Thyroid gland (tissue), 4 donors: Measurements from ENCODE around the gene PCDHB6. TPM values are rescaled to one million over a fixed set of nuclear protein-coding genes. Genes with fewer than 3 reads are reported as not detected.
"Not testable (repeated sequence)": the region's sequence is repeated elsewhere in the genome, so short reads cannot be mapped to it uniquely, and the experiment has no call there.

Source experiments
- DNase-seq, 2 donors: peaks; one replicate each; pipeline ENCODE4 v3.0.0-alpha.2; 2019
- H3K27ac ChIP-seq, 3 donors: fragments of 200-600 bp; sonication (generic); 1 replicate in 2 of 3; 2 replicates in 1 of 3; pipeline ENCODE4 v1.5.1; 2016 to 2019; ENCODE audit warnings: mild to moderate bottlenecking in 1 of 3, moderate library complexity in 1 of 3
- H3K27me3 ChIP-seq: fragments of 200-600 bp; sonication (generic); one replicate; pipeline ENCODE4 v1.5.1; 2019
- H3K36me3 ChIP-seq, 2 donors: fragments of 200-600 bp; sonication (generic); one replicate each; pipeline ENCODE4 v1.5.1; 2016 to 2019
- H3K4me1 ChIP-seq, 2 donors: fragments of 200-600 bp; sonication (generic); one replicate each; pipeline ENCODE4 v1.5.1; 2017 to 2019
- H3K4me3 ChIP-seq, 3 donors: fragments of 200-600 bp; sonication (generic); replicated peaks in 1 of 3; 1 replicate in 2 of 3; 2 replicates in 1 of 3; pipeline ENCODE4 v1.5.1; 2016; ENCODE audit warnings: mild to moderate bottlenecking in 1 of 3
- H3K9me3 ChIP-seq: fragments of 200-600 bp; sonication (generic); one replicate; pipeline ENCODE4 v1.5.1; 2017
- POLR2A ChIP-seq, 2 donors: fragments of 450-650 bp; IDR thresholded peaks; one replicate each; pipeline ENCODE4 v1.6.1; 2017; ENCODE audit warnings: antibody characterized with exemption in 2 of 2, mild to moderate bottlenecking in 2 of 2, moderate library complexity in 1 of 2
- WGBS, 2 donors: methylation state at CpG; one replicate each; pipeline ENCODE4 v1.1.5; 2017; 5-methylcytosine and 5-hydroxymethylcytosine counted together
- intact Hi-C: fragments of 100-400 bp; cut with DNase I; formaldehyde crosslinking; loops from one replicate; pipeline ENCODE4 v1.15.1; 2023
- total RNA-seq, 4 donors: library from RNA; depleted of rRNA; stranded (reverse); fragments of >200 nt; gene quantifications; one replicate each; pipeline ENCODE4 v1.2.3, GENCODE V29; 2016
- TF ChIP-seq, protein P1 (sequence below), 6 experiments: fragments of 200-600 bp in 3 of 6; fragments of 450-650 bp in 3 of 6; sonication (generic) in 3 of 6; IDR thresholded peaks; one replicate each; pipeline ENCODE4 v1.5.1; 2016 to 2019; ENCODE audit warnings: antibody characterized with exemption in 6 of 6, mild to moderate bottlenecking in 2 of 6, inconsistent platforms in 1 of 6, moderate library complexity in 1 of 6

Gene PCDHB6
- total RNA-seq, 4 donors from 2014 or later: 0.13 to 2.4 (median 0.71) TPM

DNA sequence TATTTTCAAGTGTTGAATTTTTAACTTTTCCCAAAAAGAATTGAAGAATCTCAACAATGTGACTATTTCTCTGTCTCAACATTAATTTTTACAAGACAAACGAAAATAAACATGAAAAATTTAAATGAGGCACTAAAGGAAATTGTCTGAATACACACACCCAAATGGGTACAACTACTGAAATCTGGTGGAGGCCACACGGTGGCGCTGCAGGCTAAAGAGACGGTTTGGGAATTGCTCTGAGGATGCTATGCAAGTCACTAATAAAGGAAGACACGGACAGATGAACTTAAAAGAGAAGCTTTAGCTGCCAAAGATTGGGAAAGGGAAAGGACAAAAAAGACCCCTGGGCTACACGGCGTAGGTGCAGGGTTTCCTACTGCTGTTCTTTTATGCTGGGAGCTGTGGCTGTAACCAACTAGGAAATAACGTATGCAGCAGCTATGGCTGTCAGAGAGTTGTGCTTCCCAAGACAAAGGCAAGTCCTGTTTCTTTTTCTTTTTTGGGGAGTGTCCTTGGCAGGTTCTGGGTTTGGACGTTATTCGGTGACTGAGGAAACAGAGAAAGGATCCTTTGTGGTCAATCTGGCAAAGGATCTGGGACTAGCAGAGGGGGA, 42.4 kb downstream of the PCDHB6 start, which contains the start of gene PCDHB10:
Gene PCDHB10, plus strand, starts transcription at position 244 of the 616 bp plus-strand sequence. Its CDS starts 200 bp downstream, at position 444.
- DNase-seq: peak in 1 of 2 donors; percentile 6
- no peak within 1 kb of the TSS for H3K27ac ChIP-seq
- 8 to 13% methylated on average over 10 of the region's 10 CpGs for WGBS, 2 donors
- H3K4me3 ChIP-seq: no peak within 1 kb of the TSS
- TF ChIP-seq, protein P1, sequence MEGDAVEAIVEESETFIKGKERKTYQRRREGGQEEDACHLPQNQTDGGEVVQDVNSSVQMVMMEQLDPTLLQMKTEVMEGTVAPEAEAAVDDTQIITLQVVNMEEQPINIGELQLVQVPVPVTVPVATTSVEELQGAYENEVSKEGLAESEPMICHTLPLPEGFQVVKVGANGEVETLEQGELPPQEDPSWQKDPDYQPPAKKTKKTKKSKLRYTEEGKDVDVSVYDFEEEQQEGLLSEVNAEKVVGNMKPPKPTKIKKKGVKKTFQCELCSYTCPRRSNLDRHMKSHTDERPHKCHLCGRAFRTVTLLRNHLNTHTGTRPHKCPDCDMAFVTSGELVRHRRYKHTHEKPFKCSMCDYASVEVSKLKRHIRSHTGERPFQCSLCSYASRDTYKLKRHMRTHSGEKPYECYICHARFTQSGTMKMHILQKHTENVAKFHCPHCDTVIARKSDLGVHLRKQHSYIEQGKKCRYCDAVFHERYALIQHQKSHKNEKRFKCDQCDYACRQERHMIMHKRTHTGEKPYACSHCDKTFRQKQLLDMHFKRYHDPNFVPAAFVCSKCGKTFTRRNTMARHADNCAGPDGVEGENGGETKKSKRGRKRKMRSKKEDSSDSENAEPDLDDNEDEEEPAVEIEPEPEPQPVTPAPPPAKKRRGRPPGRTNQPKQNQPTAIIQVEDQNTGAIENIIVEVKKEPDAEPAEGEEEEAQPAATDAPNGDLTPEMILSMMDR (IDR thresholded peaks at IDR 0.05): peak in 1 of 6 experiments; percentile 12
- TF ChIP-seq POLR2A (IDR thresholded peaks at IDR 0.05): no peak
- intact Hi-C loops: no loop called here
- no peaks in the 10 kb centered on the region for H3K27me3 ChIP-seq
- no peaks in the 10 kb centered on the region for H3K36me3 ChIP-seq
- no peaks in the 10 kb centered on the region for H3K9me3 ChIP-seq
- H3K4me1 ChIP-seq: no peaks in the 10 kb centered on the region

DNA sequence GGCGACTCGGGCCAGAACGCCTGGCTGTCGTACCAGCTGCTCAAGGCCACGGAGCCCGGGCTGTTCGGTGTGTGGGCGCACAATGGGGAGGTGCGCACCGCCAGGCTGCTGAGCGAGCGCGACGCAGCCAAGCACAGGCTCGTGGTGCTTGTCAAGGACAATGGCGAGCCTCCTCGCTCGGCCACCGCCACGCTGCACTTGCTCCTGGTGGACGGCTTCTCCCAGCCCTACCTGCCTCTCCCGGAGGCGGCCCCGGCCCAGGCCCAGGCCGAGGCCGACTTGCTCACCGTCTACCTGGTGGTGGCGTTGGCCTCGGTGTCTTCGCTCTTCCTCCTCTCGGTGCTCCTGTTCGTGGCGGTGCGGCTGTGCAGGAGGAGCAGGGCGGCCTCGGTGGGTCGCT, 44.5 kb downstream of the PCDHB6 start:
- H3K9me3 ChIP-seq, DNase-seq, intact Hi-C loops: not testable (repeated sequence)

GRCh38 chr5:141196363-141196762, 46.5 kb downstream of the PCDHB6 start:
- intact Hi-C loops: no loop called here
- H3K4me1 ChIP-seq: no peaks in the 10 kb centered on the region
- H3K27ac ChIP-seq: no peak overlapping the region
- no peaks in the 10 kb centered on the region for H3K27me3 ChIP-seq
- H3K9me3 ChIP-seq: no peaks in the 10 kb centered on the region
- no peak for DNase-seq
- TF ChIP-seq, protein P1 (IDR thresholded peaks at IDR 0.05): no peak
- TF ChIP-seq POLR2A (IDR thresholded peaks at IDR 0.05): no peak
- no peaks in the 10 kb centered on the region for H3K36me3 ChIP-seq
- WGBS, 2 donors: 43 to 72% methylated on average over 3 of the region's 3 CpGs
- H3K4me3 ChIP-seq: no peak overlapping the region

More for the DNA sequence above, 44.5 kb downstream of the PCDHB6 start:
- H3K27me3 ChIP-seq, H3K4me1 ChIP-seq, H3K27ac ChIP-seq, H3K4me3 ChIP-seq, H3K36me3 ChIP-seq: not testable (repeated sequence)
- WGBS, 2 donors: 20% methylated on average over 4 of the region's 37 CpGs; no CpG with 5 or more reads in 1 of the 2 donors

- no peaks in the 10 kb centered on the region for H3K9me3 ChIP-seq
- 27 to 51% methylated on average over 21 of the region's 21 CpGs for WGBS, 2 donors
- no peak within 1 kb of the TSS for H3K27ac ChIP-seq
- no peak for TF ChIP-seq POLR2A (IDR thresholded peaks at IDR 0.05)
- TF ChIP-seq, protein P1 (IDR thresholded peaks at IDR 0.05): peak in 1 of 6 experiments; percentile 7
- intact Hi-C loops: no loop called here
- no peaks in the 10 kb centered on the region for H3K27me3 ChIP-seq
- DNase-seq: no peak
- H3K4me1 ChIP-seq: no peaks in the 10 kb centered on the region
- no peaks in the 10 kb centered on the region for H3K36me3 ChIP-seq
- no peak within 1 kb of the TSS for H3K4me3 ChIP-seq
Observed at GRCh38 chr5:141199359-141200235, 49.7 kb downstream of the PCDHB6 start, which contains the start of gene PCDHB11. PCDHB11 (plus strand) TSS chr5:141199627; CDS start chr5:141199775, 148 bp downstream.

DNA sequence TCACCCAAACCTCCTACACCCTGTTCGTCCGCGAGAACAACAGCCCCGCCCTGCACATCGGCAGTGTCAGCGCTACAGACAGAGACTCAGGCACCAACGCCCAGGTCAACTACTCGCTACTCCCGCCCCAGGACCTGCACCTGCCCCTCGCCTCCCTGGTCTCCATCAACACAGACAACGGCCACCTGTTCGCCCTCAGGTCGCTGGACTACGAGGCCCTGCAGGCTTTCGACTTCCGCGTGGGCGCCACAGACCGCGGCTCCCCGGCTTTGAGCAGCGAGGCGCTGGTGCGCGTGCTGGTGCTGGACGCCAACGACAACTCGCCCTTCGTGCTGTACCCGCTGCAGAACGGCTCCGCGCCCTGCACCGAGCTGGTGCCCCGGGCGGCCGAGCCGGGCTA, 51.3 kb downstream of the PCDHB6 start:
- H3K27me3 ChIP-seq, H3K27ac ChIP-seq, H3K4me3 ChIP-seq, DNase-seq, H3K36me3 ChIP-seq, H3K4me1 ChIP-seq, H3K9me3 ChIP-seq, intact Hi-C loops: not testable (repeated sequence)
- WGBS, 2 donors: 22 to 43% methylated on average over 17 to 29 of the region's 38 CpGs

GRCh38 chr5:141201646-141202045, 51.8 kb downstream of the PCDHB6 start:
- H3K4me1 ChIP-seq, H3K27me3 ChIP-seq, H3K27ac ChIP-seq, DNase-seq, H3K36me3 ChIP-seq, intact Hi-C loops, H3K9me3 ChIP-seq, H3K4me3 ChIP-seq: not testable (repeated sequence)
- WGBS, 2 donors: 32 to 52% methylated on average over 8 to 12 of the region's 35 CpGs

Other genes starting within 250 kb of the PCDHB6 start
- gene PCDHAC1, start 223.8 kb upstream of the PCDHB6 start, total RNA-seq: 1 to 10 TPM; 3.0 to 6.4 (median 3.5) TPM
- gene PCDHAC2, start 183.6 kb upstream of the PCDHB6 start, total RNA-seq: 1 to 10 TPM; 2.0 to 5.4 (median 3.4) TPM
- gene PCDHB1, start 98.7 kb upstream of the PCDHB6 start, total RNA-seq: under 1 TPM in 1 of 4 donors, not detected in 3; under 0.01 TPM
- gene PCDHB2, start 55.4 kb upstream of the PCDHB6 start, total RNA-seq: 1 to 10 TPM; 1.2 to 4.2 (median 3.2) TPM
- gene PCDHB3, start 49.6 kb upstream of the PCDHB6 start, total RNA-seq: 1 to 10 TPM in 3 of 4 donors, under 1 TPM in 1; 0.81 to 3.0 (median 2.4) TPM
- 1 to 10 TPM; 2.0 to 8.7 (median 3.5) TPM for gene PCDHB4, start 28.2 kb upstream of the PCDHB6 start, total RNA-seq
- gene PCDHB5, start 14.9 kb upstream of the PCDHB6 start, total RNA-seq: 10 to 100 TPM in 2 of 4 donors, 1 to 10 TPM in 2; 7.1 to 21.4 (median 11.1) TPM
- gene PCDHB7, start 22.6 kb downstream of the PCDHB6 start, total RNA-seq: 1 to 10 TPM in 3 of 4 donors, under 1 TPM in 1; 0.67 to 2.8 (median 2.1) TPM
- 1 to 10 TPM in 3 of 4 donors, under 1 TPM in 1; 0.67 to 2.6 (median 1.8) TPM for gene PCDHB8, start 27.7 kb downstream of the PCDHB6 start, total RNA-seq
- 1 to 10 TPM; 3.5 to 4.8 (median 4.1) TPM for gene PCDHB16, start 32.3 kb downstream of the PCDHB6 start, total RNA-seq
- gene PCDHB9, start 37.1 kb downstream of the PCDHB6 start, total RNA-seq: 1 to 10 TPM; 2.0 to 3.9 (median 3.0) TPM
- 1 to 10 TPM; 1.6 to 3.1 (median 2.4) TPM for gene PCDHB10, start 42.3 kb downstream of the PCDHB6 start, total RNA-seq
- 1 to 10 TPM; 2.0 to 3.4 (median 2.5) TPM for gene PCDHB11, start 49.6 kb downstream of the PCDHB6 start, total RNA-seq
- 1 to 10 TPM; 1.1 to 3.6 (median 2.4) TPM for gene PCDHB12, start 58.7 kb downstream of the PCDHB6 start, total RNA-seq
- gene PCDHB13, start 63.9 kb downstream of the PCDHB6 start, total RNA-seq: 1 to 10 TPM; 4.0 to 7.2 (median 5.2) TPM
- gene PCDHB14, start 73.3 kb downstream of the PCDHB6 start, total RNA-seq: 1 to 10 TPM; 3.5 to 6.5 (median 4.0) TPM
- 1 to 10 TPM; 3.8 to 6.8 (median 5.5) TPM for gene PCDHB15, start 95.3 kb downstream of the PCDHB6 start, total RNA-seq
- 1 to 10 TPM in 2 of 4 donors, not detected in 2; 1.6 to 4.5 TPM for gene SLC25A2, start 154.0 kb downstream of the PCDHB6 start, total RNA-seq
- gene TAF7, start 170.7 kb downstream of the PCDHB6 start, total RNA-seq: 10 to 100 TPM; 48.0 to 72.6 (median 60.9) TPM
- 1 to 10 TPM in 2 of 4 donors, under 1 TPM in 2; 0.40 to 1.3 (median 0.87) TPM for gene PCDHGA1, start 180.5 kb downstream of the PCDHB6 start, total RNA-seq
- 1 to 10 TPM; 4.3 to 6.4 (median 5.6) TPM for gene PCDHGA2, start 188.7 kb downstream of the PCDHB6 start, total RNA-seq
- 1 to 10 TPM; 3.0 to 4.7 (median 4.1) TPM for gene PCDHGA3, start 193.8 kb downstream of the PCDHB6 start, total RNA-seq
- gene PCDHGB1, start 200.0 kb downstream of the PCDHB6 start, total RNA-seq: 1 to 10 TPM; 3.9 to 7.5 (median 6.0) TPM
- gene PCDHGA4, start 205.0 kb downstream of the PCDHB6 start, total RNA-seq: 1 to 10 TPM; 3.5 to 7.7 (median 4.4) TPM
- gene PCDHGB2, start 209.9 kb downstream of the PCDHB6 start, total RNA-seq: 1 to 10 TPM; 4.4 to 7.6 (median 6.6) TPM
- gene PCDHGA5, start 214.1 kb downstream of the PCDHB6 start, total RNA-seq: 1 to 10 TPM; 3.5 to 5.3 (median 4.2) TPM
- gene PCDHGB3, start 220.2 kb downstream of the PCDHB6 start, total RNA-seq: 1 to 10 TPM; 5.1 to 9.2 (median 5.8) TPM
- gene PCDHGA6, start 223.8 kb downstream of the PCDHB6 start, total RNA-seq: 1 to 10 TPM; 5.6 to 7.3 (median 5.8) TPM
- gene PCDHGA7, start 232.7 kb downstream of the PCDHB6 start, total RNA-seq: 1 to 10 TPM; 5.1 to 9.8 (median 7.8) TPM
- gene PCDHGB4, start 237.6 kb downstream of the PCDHB6 start, total RNA-seq: 10 to 100 TPM; 10.4 to 12.5 (median 10.4) TPM
- 1 to 10 TPM; 2.9 to 5.8 (median 4.7) TPM for gene PCDHGA8, start 242.6 kb downstream of the PCDHB6 start, total RNA-seq
- 10 to 100 TPM; 17.2 to 22.6 (median 20.2) TPM for gene PCDHGB5, start 247.9 kb downstream of the PCDHB6 start, total RNA-seq